ENCODE measurements around the gene NCKAP5. TPM values are rescaled to one million over a fixed set of nuclear protein-coding genes. Genes with fewer than 3 reads are reported as not detected.

NCKAP5 gene
- polyA plus RNA-seq, 1 experiment: 16.6 TPM

DNA sequence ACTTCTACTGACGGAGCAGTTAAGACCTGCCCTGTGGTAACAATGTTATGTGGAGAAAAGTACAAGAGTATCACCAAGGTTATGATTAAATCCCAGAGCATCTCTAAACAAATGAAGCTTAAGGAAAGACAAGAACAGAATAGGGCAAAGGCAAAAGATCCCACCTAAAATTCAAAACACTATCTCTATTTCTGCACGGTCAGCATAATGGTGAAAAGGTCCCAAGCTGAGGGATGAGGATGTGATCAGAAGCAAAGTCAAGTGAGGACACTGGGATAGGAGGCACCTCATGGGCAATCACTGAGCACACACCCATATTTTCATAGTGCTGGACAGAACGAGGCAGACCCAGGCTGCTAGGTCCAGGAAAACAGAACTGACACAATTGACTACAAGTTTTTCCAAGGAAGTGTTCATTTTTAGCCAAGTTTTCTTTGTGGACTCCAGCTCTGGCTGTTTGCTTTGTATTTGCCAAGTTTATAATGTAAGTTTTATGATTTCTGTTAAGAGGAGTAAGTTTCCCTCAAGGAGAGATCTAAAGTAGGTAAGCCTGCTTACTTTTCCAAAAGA lies 77.8 kb downstream of the NCKAP5 start:
- no peak overlapping the region for H3K4me3 ChIP-seq (ENCODE audit: low read depth, low read length)
- ChIA-PET CTCF (interaction anchor here (1.3 kb wide), 1 partner anchor 70 kb away, joined by 4 read pairs; no protein-coding TSS in a partner anchor), POLR2A (no interaction called here)
- H3K27me3 ChIP-seq (ENCODE audit: control insufficient read depth, insufficient read depth, low read length): no peaks in the 10 kb centered on the region
- no peak for DNase-seq (ENCODE audit: low read depth, low spot score)
- TF ChIP-seq, protein P1, sequence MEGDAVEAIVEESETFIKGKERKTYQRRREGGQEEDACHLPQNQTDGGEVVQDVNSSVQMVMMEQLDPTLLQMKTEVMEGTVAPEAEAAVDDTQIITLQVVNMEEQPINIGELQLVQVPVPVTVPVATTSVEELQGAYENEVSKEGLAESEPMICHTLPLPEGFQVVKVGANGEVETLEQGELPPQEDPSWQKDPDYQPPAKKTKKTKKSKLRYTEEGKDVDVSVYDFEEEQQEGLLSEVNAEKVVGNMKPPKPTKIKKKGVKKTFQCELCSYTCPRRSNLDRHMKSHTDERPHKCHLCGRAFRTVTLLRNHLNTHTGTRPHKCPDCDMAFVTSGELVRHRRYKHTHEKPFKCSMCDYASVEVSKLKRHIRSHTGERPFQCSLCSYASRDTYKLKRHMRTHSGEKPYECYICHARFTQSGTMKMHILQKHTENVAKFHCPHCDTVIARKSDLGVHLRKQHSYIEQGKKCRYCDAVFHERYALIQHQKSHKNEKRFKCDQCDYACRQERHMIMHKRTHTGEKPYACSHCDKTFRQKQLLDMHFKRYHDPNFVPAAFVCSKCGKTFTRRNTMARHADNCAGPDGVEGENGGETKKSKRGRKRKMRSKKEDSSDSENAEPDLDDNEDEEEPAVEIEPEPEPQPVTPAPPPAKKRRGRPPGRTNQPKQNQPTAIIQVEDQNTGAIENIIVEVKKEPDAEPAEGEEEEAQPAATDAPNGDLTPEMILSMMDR (IDR thresholded peaks at IDR 0.05; ENCODE audit: low read depth, low read length): no peak
- H3K27ac ChIP-seq (ENCODE audit: low read depth, low read length): no peak overlapping the region
- H3K9me3 ChIP-seq (ENCODE audit: control insufficient read depth, insufficient read depth, low read length): no peaks in the 10 kb centered on the region

DNA sequence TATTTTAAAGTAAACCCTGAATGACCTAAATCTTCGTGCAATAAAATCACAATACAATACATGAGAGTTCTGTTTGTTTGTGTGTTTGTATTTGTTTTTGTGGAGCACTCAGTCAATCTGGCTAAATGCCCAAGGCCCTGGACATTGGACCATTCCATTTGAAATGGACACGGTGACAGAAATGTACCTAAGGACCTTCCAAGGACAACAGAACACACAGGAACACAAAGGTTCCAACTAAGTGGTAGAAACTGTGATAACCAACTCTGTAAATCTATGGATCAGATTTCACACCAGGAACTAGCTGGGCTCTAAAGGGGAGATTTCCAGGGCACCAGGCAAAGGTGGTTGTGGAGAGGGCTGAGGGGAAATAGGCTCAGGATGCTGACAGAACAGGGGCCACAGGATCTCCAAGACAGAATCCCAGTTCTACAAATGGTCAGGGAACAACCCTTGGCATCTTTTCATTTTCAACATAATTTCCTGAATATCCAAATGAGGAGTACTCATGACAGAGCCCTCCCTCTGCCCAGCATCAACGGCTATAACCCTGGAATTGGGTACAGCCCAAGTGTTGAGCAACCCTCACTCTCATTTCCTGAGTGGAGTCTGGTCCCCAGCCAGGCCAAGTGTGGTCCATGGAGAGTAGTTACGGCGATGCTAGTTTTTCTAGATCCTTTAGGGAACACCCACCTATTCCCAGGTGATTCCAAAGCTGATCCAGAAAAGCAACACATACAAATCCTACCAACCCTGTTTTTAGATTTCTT lies 78.4 kb downstream of the NCKAP5 start:
- Histone ChIP-seq H3K27me3 (ENCODE audit: control insufficient read depth, insufficient read depth, low read length) (no peaks in the 10 kb centered on the region), H3K27ac (ENCODE audit: low read depth, low read length) (no peak overlapping the region), H3K4me3 (ENCODE audit: low read depth, low read length) (no peak overlapping the region), H3K9me3 (ENCODE audit: control insufficient read depth, insufficient read depth, low read length) (no peaks in the 10 kb centered on the region)
- ChIA-PET POLR2A (no interaction called here), CTCF (no interaction called here)
- no peak for DNase-seq (ENCODE audit: low read depth, low spot score)
- TF ChIP-seq, protein P1 (IDR thresholded peaks at IDR 0.05; ENCODE audit: low read depth, low read length): no peak

DNA sequence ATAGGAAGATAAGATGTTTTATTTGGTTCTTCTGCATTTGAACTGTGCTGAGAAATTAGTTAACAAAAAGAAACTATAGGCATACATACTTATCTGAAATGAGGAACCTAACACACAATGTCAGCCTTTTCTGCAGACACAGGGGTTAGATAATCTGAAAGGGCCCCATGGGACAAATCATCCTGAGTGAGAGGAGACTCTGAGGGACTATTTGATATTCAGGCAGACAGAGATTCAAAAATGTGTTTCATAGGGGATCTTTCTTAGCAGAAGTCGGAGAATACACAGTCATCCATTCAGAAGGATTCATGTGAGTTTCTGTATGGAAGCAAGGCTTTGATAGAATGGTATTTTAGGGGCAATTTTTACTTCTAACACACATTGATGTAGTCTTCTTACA lies 79.1 kb downstream of the NCKAP5 start:
- Histone ChIP-seq H3K27me3 (ENCODE audit: control insufficient read depth, insufficient read depth, low read length) (no peaks in the 10 kb centered on the region), H3K4me3 (ENCODE audit: low read depth, low read length) (no peak overlapping the region), H3K27ac (ENCODE audit: low read depth, low read length) (no peak overlapping the region), H3K9me3 (ENCODE audit: control insufficient read depth, insufficient read depth, low read length) (no peaks in the 10 kb centered on the region)
- TF ChIP-seq, protein P1 (IDR thresholded peaks at IDR 0.05; ENCODE audit: low read depth, low read length): no peak
- DNase-seq (ENCODE audit: low read depth, low spot score): no peak
- ChIA-PET POLR2A (no interaction called here), CTCF (no interaction called here)

- H3K27me3 ChIP-seq (ENCODE audit: control insufficient read depth, insufficient read depth, low read length): no peaks in the 10 kb centered on the region
- no peak for DNase-seq (ENCODE audit: low read depth, low spot score)
- no peak overlapping the region for H3K27ac ChIP-seq (ENCODE audit: low read depth, low read length)
- H3K9me3 ChIP-seq (ENCODE audit: control insufficient read depth, insufficient read depth, low read length): no peaks in the 10 kb centered on the region
- CTCF ChIA-PET: interaction anchor here (1.0 kb wide), 1 partner anchor 293 kb away, joined by 3 read pairs; no protein-coding TSS in a partner anchor
- POLR2A ChIA-PET: no interaction called here
- H3K4me3 ChIP-seq (ENCODE audit: low read depth, low read length): no peak overlapping the region
- TF ChIP-seq, protein P1 (IDR thresholded peaks at IDR 0.05; ENCODE audit: low read depth, low read length): no peak
Observed at GRCh38 chr2:133486771-133487191, 81.5 kb downstream of the NCKAP5 start.

DNA sequence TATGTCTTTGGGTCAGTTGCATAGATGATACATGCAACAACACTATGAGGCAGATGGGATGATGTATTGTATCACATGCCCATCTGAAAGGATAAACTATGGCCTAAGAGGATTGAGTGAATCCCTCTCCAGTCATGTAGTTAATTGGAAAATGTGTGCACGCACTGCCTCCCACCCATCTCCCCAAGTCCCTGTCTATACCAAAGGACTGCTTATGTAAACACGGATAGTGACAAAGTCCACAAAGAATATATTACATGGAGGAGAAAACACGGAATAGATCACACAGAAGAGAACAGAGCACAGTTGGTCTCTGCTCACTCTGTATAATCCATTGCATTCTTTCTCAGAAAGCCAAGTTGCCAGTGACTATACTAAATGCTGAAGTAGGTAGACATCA lies 82.4 kb downstream of the NCKAP5 start:
- Histone ChIP-seq H3K9me3 (ENCODE audit: control insufficient read depth, insufficient read depth, low read length) (no peaks in the 10 kb centered on the region), H3K27ac (ENCODE audit: low read depth, low read length) (no peak overlapping the region), H3K4me3 (ENCODE audit: low read depth, low read length) (no peak overlapping the region), H3K27me3 (ENCODE audit: control insufficient read depth, insufficient read depth, low read length) (no peaks in the 10 kb centered on the region)
- TF ChIP-seq, protein P1 (IDR thresholded peaks at IDR 0.05; ENCODE audit: low read depth, low read length): no peak
- DNase-seq (ENCODE audit: low read depth, low spot score): no peak
- ChIA-PET CTCF (no interaction called here), POLR2A (no interaction called here)

Data from AG04450 (cell line).